Thymus (tissue), 11 donors: Measurements from ENCODE around the gene ZNF618. TPM values are rescaled to one million over a fixed set of nuclear protein-coding genes. Genes with fewer than 3 reads are reported as not detected.

Experiments used
- DNase-seq, 9 donors: peaks; one replicate each; pipeline ENCODE4 v3.0.0-alpha.2; 2013; ENCODE audit warnings: low spot score in 9 of 9, low read depth in 6 of 9, missing footprints in 1 of 9
- H3K27ac ChIP-seq, 2 donors: one replicate each; pipeline ENCODE4 v1.5.1; 2013; ENCODE audit warnings: control low read depth in 1 of 2, low read depth in 1 of 2, low read length in 1 of 2, mild to moderate bottlenecking in 1 of 2, moderate library complexity in 1 of 2
- H3K27me3 ChIP-seq, 2 donors: one replicate each; pipeline ENCODE4 v1.5.1; 2013; ENCODE audit warnings: low read length in 1 of 2; ENCODE audit not compliant: control insufficient read depth in 2 of 2, insufficient read depth in 1 of 2
- H3K36me3 ChIP-seq, 2 donors: one replicate each; pipeline ENCODE4 v1.5.1; 2013; ENCODE audit warnings: low read length in 1 of 2, mild to moderate bottlenecking in 1 of 2, moderate library complexity in 1 of 2; ENCODE audit not compliant: control insufficient read depth in 2 of 2, insufficient read depth in 2 of 2
- H3K4me1 ChIP-seq, 2 donors: one replicate each; pipeline ENCODE4 v1.5.1; 2013; ENCODE audit warnings: low read length in 2 of 2; ENCODE audit not compliant: control insufficient read depth in 2 of 2, insufficient read depth in 2 of 2
- H3K4me3 ChIP-seq, 2 donors: one replicate each; pipeline ENCODE4 v1.5.1; 2013; ENCODE audit warnings: low read length in 2 of 2, control low read depth in 1 of 2, mild to moderate bottlenecking in 1 of 2
- H3K9me3 ChIP-seq, 2 donors: one replicate each; pipeline ENCODE4 v1.5.1; 2013; ENCODE audit warnings: low read length in 1 of 2, mild to moderate bottlenecking in 1 of 2; ENCODE audit not compliant: control insufficient read depth in 2 of 2, insufficient read depth in 1 of 2
- WGBS: extraction: QIAGEN DNeasy Blood & Tissue Kit; methylation state at CpG from one replicate; pipeline ENCODE4 v1.1.7; 2013; 5-methylcytosine and 5-hydroxymethylcytosine counted together
- polyA plus RNA-seq: library from polyadenylated mRNA; stranded (reverse); fragments of 200-250 nt; gene quantifications from one replicate; pipeline ENCODE4 v1.2.3, GENCODE V29; 2013
- total RNA-seq: library from RNA; stranded (reverse); fragments of 120-200 nt; gene quantifications from one replicate; pipeline ENCODE4 v1.2.4, GENCODE V29; 2013
- donor health status: healthy.

Gene ZNF618
- total and polyA plus RNA-seq, 2 donors = 1.6 to 1.8 TPM

DNA sequence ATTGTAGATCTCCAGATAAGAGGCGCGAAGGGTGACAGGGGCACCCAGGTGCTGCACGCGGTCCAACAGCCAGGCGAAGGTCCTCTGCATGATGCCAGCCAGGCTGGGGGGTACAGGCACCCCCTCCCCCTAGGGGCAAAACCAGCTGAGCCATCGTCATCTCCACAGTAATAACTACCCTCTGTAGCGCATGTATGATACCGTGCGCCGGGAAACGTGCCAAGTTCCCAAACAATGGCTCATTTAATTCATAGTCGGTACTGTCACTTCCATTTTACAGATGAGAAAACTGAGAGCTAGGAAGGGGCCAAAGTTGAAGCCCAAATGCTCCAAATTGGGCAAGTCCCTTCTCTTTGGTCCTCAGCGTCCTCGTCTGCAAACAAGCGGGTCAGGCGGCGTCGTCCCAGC lies 221.5 kb downstream of the ZNF618 start:
- Histone ChIP-seq H3K27me3 (peaks cover 25 to 46% of the 10 kb centered on the region in 2 donors), H3K27ac (no peak overlapping the region), H3K36me3 (no peaks in the 10 kb centered on the region), H3K9me3 (no peaks in the 10 kb centered on the region), H3K4me3 (peak overlapping the region in 1 of 2 donors; percentile 24), H3K4me1 (no peaks in the 10 kb centered on the region)
- no peak for DNase-seq
- WGBS = 33% methylated on average over 18 of the region's 18 CpGs

DNA sequence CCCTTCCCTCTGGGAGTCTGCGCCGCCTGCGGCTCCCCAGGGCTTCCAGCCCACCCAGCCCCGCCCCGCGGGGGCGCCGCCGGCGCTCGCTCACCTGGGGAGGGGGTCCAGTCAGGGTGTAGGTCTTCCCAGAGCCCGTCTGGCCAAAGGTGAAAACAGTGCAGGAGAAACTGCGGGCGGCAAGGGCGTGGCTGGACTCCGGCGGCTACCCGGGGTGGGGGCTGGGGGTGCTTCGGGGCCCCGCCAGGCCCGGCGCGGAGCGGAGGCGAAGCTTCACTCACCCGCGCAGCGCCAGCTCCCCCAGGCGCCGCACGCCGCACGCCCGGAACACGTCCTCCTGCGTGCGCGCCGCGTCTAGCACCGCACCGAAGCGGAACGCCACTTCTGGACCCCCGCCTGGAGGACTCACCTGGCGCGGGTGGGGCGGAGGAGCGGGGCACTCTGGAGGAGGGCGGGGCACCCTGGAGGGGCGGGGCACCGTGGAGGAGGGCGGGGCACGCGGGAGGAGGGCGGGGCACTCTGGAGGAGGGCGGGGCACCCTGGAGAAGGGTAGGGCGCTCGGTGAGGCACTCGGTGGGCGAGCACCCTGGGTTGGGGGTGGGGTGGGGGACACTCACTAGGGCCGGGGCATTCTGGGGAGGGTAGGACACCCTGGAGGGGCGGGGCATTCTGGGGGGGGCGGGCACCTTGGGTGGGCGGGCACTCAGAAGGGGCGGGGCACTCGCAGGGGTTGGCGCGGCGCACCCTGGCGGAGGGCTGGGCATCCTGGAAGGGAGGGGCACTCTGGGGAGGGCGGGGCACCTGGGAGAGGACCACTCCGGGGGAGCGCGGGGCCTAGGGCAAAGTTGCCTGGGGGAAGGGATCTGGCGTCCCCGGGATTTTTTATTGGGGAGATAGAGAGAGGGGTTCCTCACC lies 222.2 kb downstream of the ZNF618 start:
- peak in 3 of 9 donors; percentile 14 to 27 (median 18) for DNase-seq
- no peak overlapping the region for H3K27ac ChIP-seq
- H3K4me3 ChIP-seq = peak overlapping the region in 1 of 2 donors; percentile 24
- no peaks in the 10 kb centered on the region for H3K4me1 ChIP-seq
- WGBS = 5% methylated on average over 76 of the region's 77 CpGs
- H3K27me3 ChIP-seq = peaks cover 25 to 46% of the 10 kb centered on the region in 2 donors
- H3K36me3 ChIP-seq = no peaks in the 10 kb centered on the region
- peaks cover 0 to 2% of the 10 kb centered on the region in 2 donors for H3K9me3 ChIP-seq

DNA sequence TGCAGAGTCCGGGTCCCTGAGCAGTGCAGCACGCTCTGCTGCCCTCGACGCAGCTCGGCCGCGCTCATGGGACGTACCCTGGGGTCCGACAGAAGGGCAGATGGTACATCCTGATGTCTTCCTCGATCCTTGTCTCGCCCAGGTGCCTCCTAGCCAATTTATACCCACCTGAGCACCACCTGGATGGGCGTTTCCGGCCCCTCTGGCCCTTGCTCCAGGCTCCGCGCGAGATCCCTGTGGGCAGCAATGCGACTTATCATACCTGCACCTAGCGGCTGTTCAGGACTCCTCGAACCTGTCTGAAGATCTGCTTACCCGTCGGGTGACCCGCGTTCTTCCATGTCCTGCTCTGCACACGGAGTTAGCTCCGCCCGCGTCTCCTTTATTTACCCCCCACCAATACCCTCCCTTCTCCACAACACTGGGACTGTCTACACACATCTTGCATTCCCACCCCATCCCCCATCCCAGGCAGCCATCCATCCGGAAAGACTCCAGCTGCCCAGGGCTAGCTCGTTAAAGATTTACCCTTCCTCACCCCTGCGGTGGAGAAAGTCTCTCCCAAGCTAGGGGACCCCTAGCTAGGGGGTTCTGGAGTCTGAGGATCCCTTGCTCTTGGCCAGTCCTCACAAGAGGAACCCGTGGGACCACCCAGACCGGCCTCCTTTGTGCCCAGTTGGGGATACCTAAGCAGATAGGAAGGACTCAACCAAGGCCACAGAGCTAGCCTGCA lies 223.0 kb downstream of the ZNF618 start, which contains the start of gene KIF12:
KIF12 (minus strand) TSS at position 357 of the 733 bp plus-strand sequence; CDS start at position 341, 16 bp downstream.
- 67% methylated on average over 32 of the region's 32 CpGs for whole genome bisulfite sequencing
- no peak for DNase-seq
- peak within 1 kb of the TSS in 1 of 2 donors; percentile 24 for H3K4me3 ChIP-seq

DNA sequence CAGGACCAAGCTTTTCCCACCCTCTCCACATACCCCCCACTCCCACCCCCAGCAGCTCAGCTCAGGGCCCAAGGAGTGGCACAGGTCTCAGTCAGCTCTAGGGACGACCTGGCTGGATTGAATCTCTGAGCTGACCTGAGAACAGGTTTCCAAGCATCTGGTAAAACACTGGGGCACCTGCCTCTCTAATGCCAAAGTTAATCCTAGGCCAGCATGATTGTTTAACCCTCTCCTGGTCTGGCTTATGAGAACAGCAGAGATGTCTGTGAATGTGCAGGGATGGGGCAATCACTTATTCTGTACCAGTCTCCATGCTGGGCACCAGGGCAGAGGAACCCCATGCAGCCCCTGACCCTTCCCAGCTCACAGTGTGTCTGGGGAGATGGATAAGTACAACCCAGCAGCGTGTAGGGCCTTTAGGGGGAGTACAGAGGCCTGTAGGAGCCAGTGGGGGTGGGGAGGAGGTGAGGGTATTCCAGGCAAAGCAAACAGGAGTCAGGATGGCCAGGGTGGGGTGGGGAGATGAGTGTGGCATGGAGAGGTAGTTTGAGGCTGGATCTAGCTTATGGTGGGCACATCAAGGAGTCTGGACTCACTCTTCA lies 223.7 kb downstream of the ZNF618 start:
- H3K4me3 ChIP-seq = no peak overlapping the region
- H3K4me1 ChIP-seq = no peaks in the 10 kb centered on the region

More for the DNA sequence above, 223.0 kb downstream of the ZNF618 start, which contains the start of gene KIF12:
- peaks cover 0 to 2% of the 10 kb centered on the region in 2 donors for H3K9me3 ChIP-seq
- H3K27ac ChIP-seq = no peak within 1 kb of the TSS
- no peaks in the 10 kb centered on the region for H3K36me3 ChIP-seq
- peaks cover 25 to 46% of the 10 kb centered on the region in 2 donors for H3K27me3 ChIP-seq
- no peaks in the 10 kb centered on the region for H3K4me1 ChIP-seq

DNA sequence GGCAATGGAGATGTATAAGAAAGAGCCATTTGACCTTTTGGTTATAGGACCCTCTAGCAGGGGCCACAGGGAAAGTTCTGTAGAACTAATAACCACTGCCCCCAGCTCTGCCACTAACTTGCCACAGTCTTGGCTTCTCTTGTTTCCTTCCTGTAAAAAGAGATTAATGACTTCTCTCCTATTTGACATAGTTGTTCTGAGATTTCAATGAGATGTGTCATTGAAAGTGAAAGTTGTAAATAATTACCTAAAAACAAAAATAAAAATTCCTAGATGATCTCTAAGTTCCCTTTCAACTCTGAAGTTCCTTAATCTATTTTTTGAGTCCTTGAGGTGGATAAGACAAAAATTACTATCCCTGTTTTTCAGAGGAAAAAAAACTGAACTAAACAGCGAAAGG lies 224.4 kb downstream of the ZNF618 start:
- H3K4me1 ChIP-seq = no peaks in the 10 kb centered on the region
- H3K27ac ChIP-seq = no peak overlapping the region
- H3K4me3 ChIP-seq = no peak overlapping the region
- WGBS = 86% methylated on average over 1 of the region's 1 CpG
- peaks cover 25 to 44% of the 10 kb centered on the region in 2 donors for H3K27me3 ChIP-seq
- DNase-seq = no peak
- no peaks in the 10 kb centered on the region for H3K36me3 ChIP-seq
- H3K9me3 ChIP-seq = peaks cover 0 to 2% of the 10 kb centered on the region in 2 donors

More for the DNA sequence above, 223.7 kb downstream of the ZNF618 start:
- Histone ChIP-seq H3K27me3 (peaks cover 25 to 46% of the 10 kb centered on the region in 2 donors), H3K9me3 (peaks cover 0 to 2% of the 10 kb centered on the region in 2 donors), H3K27ac (no peak overlapping the region), H3K36me3 (no peaks in the 10 kb centered on the region)
- no peak for DNase-seq
- 87% methylated on average over 2 of the region's 2 CpGs for WGBS

DNA sequence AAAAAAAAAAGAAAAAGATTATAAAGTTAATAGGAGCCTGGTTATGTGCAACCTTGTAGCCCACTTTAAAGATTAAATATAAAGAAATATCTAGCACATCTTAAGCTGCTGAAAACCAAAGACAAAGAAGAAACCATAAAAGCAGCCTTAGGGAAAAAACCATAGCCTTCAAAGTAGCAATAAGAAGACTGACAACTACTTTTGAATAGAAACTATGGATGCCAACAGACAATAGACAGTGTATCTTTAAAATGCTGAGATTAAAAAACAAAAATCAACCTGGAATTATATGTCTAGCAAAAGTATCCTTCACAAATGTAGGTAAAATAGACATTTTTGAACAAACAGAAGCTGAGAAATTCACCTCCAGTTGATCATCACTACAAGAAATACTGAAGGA lies 226.4 kb downstream of the ZNF618 start:
- DNase-seq = no peak
- H3K27me3 ChIP-seq = peaks cover 12 to 27% of the 10 kb centered on the region in 2 donors
- no peak overlapping the region for H3K4me3 ChIP-seq
- no peak overlapping the region for H3K27ac ChIP-seq
- no peaks in the 10 kb centered on the region for H3K36me3 ChIP-seq
- H3K9me3 ChIP-seq = peaks cover 0 to 2% of the 10 kb centered on the region in 2 donors
- H3K4me1 ChIP-seq = no peaks in the 10 kb centered on the region

DNA sequence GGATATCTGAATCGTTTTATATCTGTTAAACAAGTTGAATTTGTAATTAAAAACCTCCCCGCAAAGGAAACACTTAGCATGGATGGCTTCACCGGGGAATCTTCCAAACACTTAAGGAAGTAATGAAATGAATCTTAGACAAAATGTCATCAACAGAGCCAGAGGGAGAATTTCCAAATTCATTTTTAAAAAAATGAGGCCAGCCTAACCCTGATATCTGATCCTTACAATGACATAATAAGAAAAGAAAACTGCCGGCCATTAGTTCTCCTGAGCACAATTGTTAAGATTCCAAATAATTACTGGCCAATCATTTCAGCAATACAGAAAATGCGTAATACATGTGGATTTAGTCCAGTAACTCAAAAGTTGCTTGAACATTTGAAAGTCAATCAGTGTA lies 229.1 kb downstream of the ZNF618 start:
- peaks cover 0 to 2% of the 10 kb centered on the region in 2 donors for H3K9me3 ChIP-seq
- H3K36me3 ChIP-seq = no peaks in the 10 kb centered on the region
- WGBS = 85% methylated on average over 5 of the region's 5 CpGs

More for the DNA sequence above, 229.1 kb downstream of the ZNF618 start:
- Histone ChIP-seq H3K27ac (no peak overlapping the region), H3K4me1 (peaks cover 0 to 6% of the 10 kb centered on the region in 2 donors), H3K27me3 (peaks cover 0 to 7% of the 10 kb centered on the region in 2 donors), H3K4me3 (no peak overlapping the region)
- DNase-seq = no peak
